GM19468 (cell line): Measurements from ENCODE around the gene ENAH.
"Not testable (repeated sequence)": the region's sequence is repeated elsewhere in the genome, so short reads cannot be mapped to it uniquely, and the experiment has no call there.

Experiments used
- ATAC-seq: cut with Tn5 transposase; IDR thresholded peaks from one replicate; pipeline ENCODE4 v1.9.1; 2021; ENCODE audit warnings: mild to moderate bottlenecking, moderate library complexity, moderate number of reproducible peaks; ENCODE audit not compliant: unreplicated experiment; ENCODE audit errors: extremely low read depth

The ENAH gene

GRCh38 chr1:225510740-225511139, 142.2 kb downstream of the ENAH start:
- not testable (repeated sequence) for ATAC-seq

GRCh38 chr1:225509770-225510169, 143.2 kb downstream of the ENAH start:
- no peak for ATAC-seq

- ATAC-seq = no peak
These were observed 143.6 kb downstream of the ENAH start for GRCh38 chr1:225509376-225509707.

GRCh38 chr1:225508538-225509375, 144.2 kb downstream of the ENAH start:
- no peak for ATAC-seq

- ATAC-seq = no peak
These were observed 146.2 kb downstream of the ENAH start for GRCh38 chr1:225506727-225507126.

GRCh38 chr1:225504776-225505175, 148.1 kb downstream of the ENAH start:
- ATAC-seq = no peak

- no peak for ATAC-seq
These were observed 152.2 kb downstream of the ENAH start for GRCh38 chr1:225500624-225501192.

GRCh38 chr1:225498549-225499136, 154.3 kb downstream of the ENAH start:
- no peak for ATAC-seq

- no peak for ATAC-seq
These were observed 158.0 kb downstream of the ENAH start for GRCh38 chr1:225494789-225495359.

GRCh38 chr1:225493591-225494246, 159.2 kb downstream of the ENAH start:
- ATAC-seq = no peak

GRCh38 chr1:225488676-225489075, 164.2 kb downstream of the ENAH start:
- no peak for ATAC-seq

- ATAC-seq = no peak
These were observed 166.1 kb downstream of the ENAH start for GRCh38 chr1:225486856-225487255.

GRCh38 chr1:225485991-225486530, 166.9 kb downstream of the ENAH start:
- no peak for ATAC-seq

GRCh38 chr1:225485226-225485625, 167.7 kb downstream of the ENAH start:
- ATAC-seq = no peak

- ATAC-seq = no peak
These were observed 168.2 kb downstream of the ENAH start for GRCh38 chr1:225484657-225485214.

GRCh38 chr1:225483818-225484656, 168.9 kb downstream of the ENAH start:
- no peak for ATAC-seq

- ATAC-seq = no peak
These were observed 170.4 kb downstream of the ENAH start for GRCh38 chr1:225482421-225482950.

- ATAC-seq = no peak
These were observed 171.2 kb downstream of the ENAH start for GRCh38 chr1:225481738-225482137.

GRCh38 chr1:225480825-225481434, 172.0 kb downstream of the ENAH start:
- ATAC-seq = no peak
